ENCODE data around the gene FBXL7. TPM values are rescaled to one million over a fixed set of nuclear protein-coding genes. Genes with fewer than 3 reads are reported as not detected.
A peak's percentile ranks its signal among the peaks of the same experiment; 100 is the strongest.

The FBXL7 gene
- total RNA-seq, 1 experiment from 2014 or later, result not detected

DNA sequence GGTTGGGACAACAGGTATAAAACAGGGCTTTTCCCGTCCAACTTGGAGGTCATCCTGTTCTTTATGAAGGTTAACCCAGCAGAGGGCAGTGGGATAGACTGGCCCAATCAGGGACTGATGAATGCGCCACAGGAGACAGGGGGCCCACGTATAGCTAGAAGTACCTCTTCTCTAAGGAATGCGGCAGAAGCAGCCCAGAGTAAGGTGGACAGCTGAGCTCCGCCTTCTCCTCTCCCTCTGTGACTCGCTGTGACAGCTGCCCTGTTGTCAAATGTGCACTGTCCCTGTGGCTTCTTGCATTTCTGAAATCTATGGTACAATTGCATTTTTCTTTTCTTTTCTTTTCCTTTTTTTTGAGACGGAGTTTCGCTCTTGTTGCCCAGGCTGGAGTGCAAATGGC is 306.6 kb downstream of the FBXL7 start:
- no peak overlapping the region for H3K27ac Mint-ChIP-seq (ENCODE audit: low read depth, unreplicated experiment)
- ChIA-PET POLR2A (interaction anchor here (0.6 kb wide), 2 partner anchors 10 to 181 kb away, joined by 3 read pairs; no protein-coding TSS in a partner anchor), CTCF (interaction anchor here (0.7 kb wide), 1 partner anchor 1468 kb away, joined by 6 read pairs; no protein-coding TSS in a partner anchor)
- no peaks in the 10 kb centered on the region for H3K36me3 Mint-ChIP-seq (ENCODE audit: insufficient read depth, unreplicated experiment)
- intact Hi-C loops (cut with micrococcal nuclease), result no loop called here
- no peaks in the 10 kb centered on the region for H3K4me1 Mint-ChIP-seq (ENCODE audit: insufficient read depth, unreplicated experiment)
- BruUV-seq (replicated peaks), result no TSS peak
- H3K9me3 Mint-ChIP-seq (ENCODE audit: unreplicated experiment), result peaks cover 20% of the 10 kb centered on the region
- no peaks in the 10 kb centered on the region for H3K27me3 Mint-ChIP-seq (ENCODE audit: insufficient read depth, unreplicated experiment)
- TF ChIP-seq, protein P1, sequence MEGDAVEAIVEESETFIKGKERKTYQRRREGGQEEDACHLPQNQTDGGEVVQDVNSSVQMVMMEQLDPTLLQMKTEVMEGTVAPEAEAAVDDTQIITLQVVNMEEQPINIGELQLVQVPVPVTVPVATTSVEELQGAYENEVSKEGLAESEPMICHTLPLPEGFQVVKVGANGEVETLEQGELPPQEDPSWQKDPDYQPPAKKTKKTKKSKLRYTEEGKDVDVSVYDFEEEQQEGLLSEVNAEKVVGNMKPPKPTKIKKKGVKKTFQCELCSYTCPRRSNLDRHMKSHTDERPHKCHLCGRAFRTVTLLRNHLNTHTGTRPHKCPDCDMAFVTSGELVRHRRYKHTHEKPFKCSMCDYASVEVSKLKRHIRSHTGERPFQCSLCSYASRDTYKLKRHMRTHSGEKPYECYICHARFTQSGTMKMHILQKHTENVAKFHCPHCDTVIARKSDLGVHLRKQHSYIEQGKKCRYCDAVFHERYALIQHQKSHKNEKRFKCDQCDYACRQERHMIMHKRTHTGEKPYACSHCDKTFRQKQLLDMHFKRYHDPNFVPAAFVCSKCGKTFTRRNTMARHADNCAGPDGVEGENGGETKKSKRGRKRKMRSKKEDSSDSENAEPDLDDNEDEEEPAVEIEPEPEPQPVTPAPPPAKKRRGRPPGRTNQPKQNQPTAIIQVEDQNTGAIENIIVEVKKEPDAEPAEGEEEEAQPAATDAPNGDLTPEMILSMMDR (IDR thresholded peaks at IDR 0.05; ENCODE audit: unreplicated experiment), result no peak
- H3K4me3 Mint-ChIP-seq (ENCODE audit: unreplicated experiment), result no peak overlapping the region
- DNase-seq (ENCODE audit: unreplicated experiment), result no peak

DNA sequence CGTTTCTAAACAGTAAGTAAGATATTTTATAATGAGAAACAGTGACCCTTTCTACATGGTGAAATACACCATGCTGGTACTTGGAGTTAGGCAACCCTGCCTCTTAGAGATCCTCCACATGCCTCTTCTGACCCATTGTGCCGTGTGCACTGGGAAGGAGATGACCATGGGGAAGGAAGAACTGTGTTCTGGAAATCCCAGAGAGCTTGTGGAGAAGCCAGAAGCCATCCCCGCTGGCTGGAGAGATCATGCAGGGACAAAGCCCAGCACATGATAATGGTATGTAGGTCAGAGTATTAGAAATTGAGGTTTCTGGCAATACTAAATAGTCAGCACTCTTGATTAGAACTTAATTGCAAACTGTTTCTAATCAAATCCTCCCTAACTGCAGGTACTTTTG is 307.3 kb downstream of the FBXL7 start:
- H3K27ac Mint-ChIP-seq (ENCODE audit: low read depth, unreplicated experiment), result no peak overlapping the region

DNA sequence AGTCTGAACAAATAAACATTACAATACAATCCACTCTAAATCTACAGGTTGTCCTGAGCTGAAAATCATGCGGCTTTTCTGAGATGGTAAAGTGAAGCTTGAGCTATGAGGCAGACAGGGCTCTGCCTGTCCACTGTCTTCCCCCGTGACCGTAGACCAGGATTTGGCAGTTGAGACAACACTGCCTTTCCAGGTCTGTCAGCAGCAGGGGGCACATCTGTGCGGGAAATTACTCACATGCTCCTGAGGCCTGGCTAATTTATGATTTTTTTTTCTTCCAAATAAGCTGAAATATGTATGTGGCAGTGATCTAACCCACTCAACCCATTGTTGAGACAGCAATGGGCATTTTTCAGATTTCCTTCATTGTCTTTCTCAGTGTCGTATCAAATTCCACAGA is 307.9 kb downstream of the FBXL7 start:
- BruUV-seq (replicated peaks), result no TSS peak
- intact Hi-C loops (cut with micrococcal nuclease), result loop anchor here (1.0 kb wide), 1 partner anchor 187 kb away; no protein-coding TSS in a partner anchor

More for the DNA sequence above, 307.3 kb downstream of the FBXL7 start:
- Mint-ChIP-seq H3K36me3 (ENCODE audit: insufficient read depth, unreplicated experiment) (no peaks in the 10 kb centered on the region), H3K9me3 (ENCODE audit: unreplicated experiment) (peaks cover 14% of the 10 kb centered on the region), H3K4me3 (ENCODE audit: unreplicated experiment) (no peak overlapping the region), H3K4me1 (ENCODE audit: insufficient read depth, unreplicated experiment) (no peaks in the 10 kb centered on the region), H3K27me3 (ENCODE audit: insufficient read depth, unreplicated experiment) (no peaks in the 10 kb centered on the region)
- no peak for DNase-seq (ENCODE audit: unreplicated experiment)
- no TSS peak for BruUV-seq (replicated peaks)
- ChIA-PET POLR2A (interaction anchor here (0.6 kb wide), 2 partner anchors 9 to 181 kb away, joined by 3 read pairs; no protein-coding TSS in a partner anchor), CTCF (interaction anchor here (0.7 to 1.7 kb wide), 5 partner anchors 9 to 1469 kb away, joined by 3 to 8 read pairs (median 6); no protein-coding TSS in a partner anchor)
- TF ChIP-seq, protein P1 (IDR thresholded peaks at IDR 0.05; ENCODE audit: unreplicated experiment), result no peak
- intact Hi-C loops (cut with micrococcal nuclease), result no loop called here

DNA sequence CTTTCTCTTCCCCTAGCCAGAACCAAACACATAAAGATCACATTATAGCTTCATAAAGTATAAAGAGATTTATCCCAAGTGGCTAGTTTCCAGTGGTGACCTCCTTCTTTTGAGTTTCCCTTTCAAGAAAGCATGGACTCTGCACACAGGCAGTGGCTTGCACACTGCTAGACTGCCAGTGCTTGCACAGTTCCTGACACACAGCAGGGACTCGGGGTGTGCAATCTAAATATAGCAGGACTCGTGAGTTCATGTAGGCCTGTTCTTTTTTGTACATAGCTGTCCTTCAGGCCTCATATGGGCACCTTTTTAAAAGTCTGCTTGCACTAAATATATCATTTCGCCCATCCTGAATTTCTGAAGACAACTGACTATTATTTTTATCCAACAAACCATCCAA is 308.6 kb downstream of the FBXL7 start:
- Mint-ChIP-seq H3K9me3 (ENCODE audit: unreplicated experiment) (peaks cover 2% of the 10 kb centered on the region), H3K4me3 (ENCODE audit: unreplicated experiment) (no peak overlapping the region), H3K4me1 (ENCODE audit: insufficient read depth, unreplicated experiment) (no peaks in the 10 kb centered on the region), H3K36me3 (ENCODE audit: insufficient read depth, unreplicated experiment) (no peaks in the 10 kb centered on the region), H3K27ac (ENCODE audit: low read depth, unreplicated experiment) (no peak overlapping the region), H3K27me3 (ENCODE audit: insufficient read depth, unreplicated experiment) (no peaks in the 10 kb centered on the region)
- TF ChIP-seq, protein P1 (IDR thresholded peaks at IDR 0.05; ENCODE audit: unreplicated experiment), result no peak
- no TSS peak for BruUV-seq (replicated peaks)
- intact Hi-C loops (cut with micrococcal nuclease), result loop anchor here (1.0 kb wide), 1 partner anchor 187 kb away; no protein-coding TSS in a partner anchor
- POLR2A ChIA-PET, result interaction anchor here (0.7 kb wide), 1 partner anchor 1129 kb away, joined by 3 read pairs; no protein-coding TSS in a partner anchor
- DNase-seq (ENCODE audit: unreplicated experiment), result no peak
- CTCF ChIA-PET, result interaction anchor here (0.8 to 1.7 kb wide), 5 partner anchors 11 to 1125 kb away, joined by 3 to 8 read pairs (median 4); no protein-coding TSS in a partner anchor

More for the DNA sequence above, 307.9 kb downstream of the FBXL7 start:
- Mint-ChIP-seq H3K4me1 (ENCODE audit: insufficient read depth, unreplicated experiment) (no peaks in the 10 kb centered on the region), H3K36me3 (ENCODE audit: insufficient read depth, unreplicated experiment) (no peaks in the 10 kb centered on the region), H3K4me3 (ENCODE audit: unreplicated experiment) (no peak overlapping the region), H3K9me3 (ENCODE audit: unreplicated experiment) (peaks cover 8% of the 10 kb centered on the region), H3K27me3 (ENCODE audit: insufficient read depth, unreplicated experiment) (no peaks in the 10 kb centered on the region), H3K27ac (ENCODE audit: low read depth, unreplicated experiment) (no peak overlapping the region)
- DNase-seq (ENCODE audit: unreplicated experiment), result peak; percentile 10
- CTCF ChIA-PET, result interaction anchor here (0.7 to 1.7 kb wide), 7 partner anchors 9 to 750 kb away, joined by 3 to 8 read pairs (median 4); no protein-coding TSS in a partner anchor
- POLR2A ChIA-PET, result no interaction called here
- TF ChIP-seq, protein P1 (IDR thresholded peaks at IDR 0.05; ENCODE audit: unreplicated experiment), result no peak
